Kasumi-1 (cell line): ENCODE measurements around the gene JOSD2.

Source experiments
- DNase-seq, 2 experiments: peaks; one replicate each; lab custom pipeline; 2025; lab: John Stamatoyannopoulos, UW

JOSD2 gene

DNA sequence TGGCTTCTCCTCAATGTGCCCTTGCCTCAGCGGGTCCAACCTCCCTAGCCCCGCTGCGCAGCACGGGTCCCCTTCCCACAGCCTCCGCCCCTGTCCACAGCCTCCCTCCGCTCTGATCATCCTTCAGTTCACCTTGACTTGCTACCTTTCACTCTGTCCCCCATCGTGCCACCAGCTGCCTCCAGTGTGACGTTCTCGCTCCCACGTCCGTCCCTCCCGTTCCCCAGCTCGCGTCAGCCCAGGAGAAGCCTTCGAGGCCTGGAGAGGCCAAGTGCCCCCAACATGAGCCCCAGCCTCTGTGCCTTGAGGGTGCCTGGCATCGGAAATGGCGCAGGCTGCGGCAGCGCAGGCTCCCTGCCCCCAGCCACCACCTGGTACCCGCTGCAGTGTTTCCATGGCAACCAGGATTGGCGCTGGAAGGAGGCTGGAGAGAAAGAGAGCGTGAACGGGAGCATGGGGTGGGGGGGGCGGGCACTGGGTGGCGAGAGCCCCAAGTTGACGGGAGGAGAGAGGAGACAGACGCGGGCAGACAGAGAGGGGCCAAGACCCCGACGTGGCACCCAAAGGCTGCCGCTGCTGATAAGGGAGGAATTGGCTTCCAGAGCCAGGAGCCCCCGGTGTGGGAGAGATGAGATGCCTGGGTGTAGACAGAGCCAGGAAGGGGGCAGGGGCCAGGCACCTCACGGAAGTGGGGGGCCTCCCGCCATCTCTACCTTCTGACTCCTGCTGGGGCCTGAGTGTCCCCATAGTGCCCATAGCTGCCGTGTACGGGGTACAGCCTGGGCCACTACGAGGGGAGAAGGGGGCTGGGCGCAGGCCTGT lies 3.6 kb upstream of the JOSD2 start:
- DNase-seq, result no peak

DNA sequence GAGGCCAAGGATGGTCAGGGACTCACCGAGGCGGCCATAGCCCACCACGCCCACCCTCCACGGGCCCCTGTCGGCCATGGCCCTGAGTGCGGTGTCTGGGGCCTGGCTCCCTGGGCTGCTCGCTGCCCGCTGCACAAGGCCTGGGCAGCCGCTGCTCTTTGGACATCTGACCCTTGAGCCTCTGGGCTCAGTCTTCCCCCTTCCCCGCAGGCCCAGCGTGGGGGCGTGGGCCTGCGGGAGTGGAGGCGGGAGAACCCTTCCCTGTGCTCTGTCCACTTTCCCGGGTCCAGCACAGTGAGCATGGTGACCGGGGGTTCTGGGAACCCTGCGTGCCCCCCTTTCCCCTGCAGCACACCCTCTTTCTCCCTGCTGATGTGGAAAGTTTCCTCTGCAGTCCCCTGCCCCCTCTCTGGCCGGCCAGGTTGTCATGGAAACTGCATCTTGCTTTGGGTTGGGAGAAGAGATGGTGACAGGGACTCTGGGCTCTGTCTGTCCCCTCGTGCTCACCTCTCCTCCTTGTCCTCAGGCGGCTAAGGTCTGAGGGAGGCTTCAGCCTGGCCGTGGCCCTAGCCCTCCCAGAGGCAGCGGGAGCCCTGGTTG lies 2.9 kb upstream of the JOSD2 start, which contains the start of gene ASPDH:
TSS of gene ASPDH (minus strand) at position 168 of the 600 bp plus-strand sequence. CDS start at position 78, 90 bp downstream.
- no peak for DNase-seq

DNA sequence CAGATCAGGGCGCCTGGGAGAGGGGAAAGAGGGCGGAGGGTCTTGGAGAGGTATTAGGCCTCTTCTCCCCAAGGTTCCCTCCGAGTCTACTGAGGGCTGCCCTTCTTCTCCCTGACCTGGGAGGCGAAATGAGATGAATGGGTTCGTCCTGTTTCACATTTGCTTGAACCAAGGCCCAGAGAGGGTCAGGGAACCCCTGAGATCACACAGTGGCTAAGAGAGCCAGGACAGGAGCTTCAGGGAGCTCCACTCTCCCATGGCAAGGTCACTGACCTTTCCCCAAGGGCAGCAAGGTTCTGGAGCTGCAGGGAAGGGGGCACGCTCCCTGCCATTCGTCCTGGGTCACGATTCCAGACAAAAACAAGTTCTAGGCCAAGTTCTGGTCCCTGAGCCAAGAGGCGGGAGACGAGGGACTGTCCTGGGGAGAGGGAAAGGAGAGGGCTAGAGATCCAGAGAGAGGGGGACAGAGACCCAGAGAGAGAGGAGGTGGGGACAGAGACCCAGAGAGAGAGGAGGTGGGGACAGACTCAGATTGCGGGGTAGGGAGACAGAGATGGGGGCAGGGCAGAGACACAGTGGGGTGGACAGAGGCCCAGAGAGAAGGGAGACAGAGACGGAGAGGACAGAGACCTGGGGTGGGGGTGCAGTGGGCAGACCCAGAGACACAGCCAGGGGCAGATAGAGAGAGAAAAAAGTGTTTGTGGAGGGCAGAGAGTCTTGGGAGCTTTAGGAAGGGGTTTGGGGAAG lies 2.2 kb upstream of the JOSD2 start:
- no peak for DNase-seq

DNA sequence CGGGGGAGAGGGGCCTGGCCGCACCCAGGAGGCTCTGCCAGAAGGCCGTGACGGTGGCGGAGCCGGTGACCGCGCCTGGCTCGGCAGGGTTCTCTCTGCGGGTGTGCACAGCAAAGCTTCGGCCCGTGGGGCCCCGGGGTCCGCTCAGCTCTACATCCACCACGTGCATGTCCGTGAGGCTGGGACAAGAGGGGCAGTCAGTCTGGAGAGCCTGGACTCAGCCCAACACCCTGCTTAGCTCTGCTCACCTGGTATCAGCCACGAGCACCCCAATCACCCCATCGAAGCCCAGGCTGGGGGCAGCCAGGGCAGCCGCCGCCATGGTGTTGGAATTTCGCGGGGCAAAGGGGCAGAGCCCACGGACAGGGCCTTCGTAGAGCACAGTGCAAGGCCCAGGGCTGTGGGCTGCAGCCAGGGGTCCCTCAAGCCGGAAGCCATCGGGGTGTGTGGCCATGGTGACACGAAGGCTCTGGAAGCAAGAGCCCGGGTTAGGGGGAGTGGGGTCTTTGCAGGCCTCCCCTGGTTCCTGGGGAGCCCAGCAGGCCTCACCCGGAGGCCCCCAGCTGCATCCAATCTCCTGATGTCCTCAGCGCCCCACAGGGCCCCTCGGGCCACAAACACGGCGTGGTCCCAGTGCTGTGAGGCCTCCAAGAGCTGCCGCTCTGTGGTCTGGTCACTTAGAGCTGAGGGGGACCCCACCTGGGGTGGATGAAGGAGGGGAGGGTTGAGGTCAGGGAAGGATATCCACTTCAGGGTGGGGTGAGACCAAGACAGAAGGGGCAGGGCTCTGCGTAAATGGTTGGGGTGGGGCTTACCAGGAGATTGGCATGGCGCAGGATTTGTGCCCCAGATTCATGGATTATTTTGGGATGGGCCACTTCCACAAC lies 1.4 kb upstream of the JOSD2 start:
- no peak for DNase-seq

DNA sequence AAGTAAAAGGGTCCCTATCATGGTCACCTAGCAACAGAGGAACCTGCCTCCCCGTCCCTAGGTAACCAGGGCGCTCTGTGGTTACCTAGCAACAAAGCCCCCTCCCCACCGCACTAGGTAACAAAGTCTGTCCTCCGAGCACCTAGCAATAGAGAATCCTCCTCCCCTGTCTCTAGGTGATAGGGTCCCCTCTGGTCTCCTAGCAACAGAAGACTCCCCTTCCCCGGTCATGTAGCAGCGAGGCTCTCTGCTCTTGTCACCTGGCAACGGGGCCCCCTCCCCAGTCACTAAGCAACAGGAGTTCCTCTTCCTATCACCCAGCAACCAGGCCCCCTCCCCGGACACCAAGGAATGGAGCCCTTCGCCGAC lies 307 bp downstream of the JOSD2 start:
- DNase-seq, result no peak

DNA sequence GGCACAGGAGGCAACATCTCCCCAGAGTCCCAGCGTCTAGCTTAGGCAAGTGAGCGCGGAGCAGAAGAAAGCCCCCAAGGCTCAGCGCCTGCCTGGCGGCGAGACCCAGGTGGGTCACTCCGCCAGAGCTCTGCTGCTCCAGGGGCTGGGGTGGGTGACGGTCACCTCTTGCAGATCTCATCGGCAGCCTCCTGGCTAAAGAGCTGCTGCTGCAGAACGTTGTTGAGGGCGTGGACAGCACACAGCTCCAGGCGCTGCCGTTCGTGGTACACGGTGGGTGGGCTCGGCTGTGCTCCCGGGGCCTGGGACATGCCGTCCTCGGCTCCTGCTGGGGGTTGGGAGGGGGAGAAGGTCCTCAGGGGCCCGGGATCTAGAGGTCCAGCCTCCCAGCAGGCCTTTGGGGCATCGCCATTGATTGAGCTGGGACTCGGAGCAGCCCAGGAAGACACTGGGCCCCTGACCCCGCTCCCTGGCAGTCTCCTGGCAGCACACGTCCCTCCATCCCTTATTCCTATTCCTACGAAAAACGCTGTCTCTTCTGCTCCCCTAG lies 795 bp downstream of the JOSD2 start:
- DNase-seq, result no peak

DNA sequence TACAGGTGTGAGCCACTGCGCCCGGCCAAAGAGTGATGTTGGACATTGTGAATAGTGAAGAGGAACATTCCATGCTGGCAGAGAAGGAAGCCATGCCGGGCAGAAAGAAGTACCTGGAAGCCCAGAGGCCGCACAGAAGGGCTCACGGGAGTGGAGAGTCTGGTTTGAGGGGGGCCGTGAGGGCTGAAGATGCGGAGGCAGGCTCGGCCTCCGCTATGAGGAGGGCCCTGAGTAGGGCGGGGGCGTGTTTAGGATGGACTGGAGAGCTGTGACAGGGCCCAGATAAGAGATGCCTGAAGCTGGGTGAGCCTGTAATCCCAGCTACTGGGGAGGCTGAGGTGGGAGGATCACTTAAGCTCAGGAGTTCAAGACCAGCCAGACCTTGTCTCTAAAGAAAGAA lies 1.6 kb downstream of the JOSD2 start:
- DNase-seq, result no peak

DNA sequence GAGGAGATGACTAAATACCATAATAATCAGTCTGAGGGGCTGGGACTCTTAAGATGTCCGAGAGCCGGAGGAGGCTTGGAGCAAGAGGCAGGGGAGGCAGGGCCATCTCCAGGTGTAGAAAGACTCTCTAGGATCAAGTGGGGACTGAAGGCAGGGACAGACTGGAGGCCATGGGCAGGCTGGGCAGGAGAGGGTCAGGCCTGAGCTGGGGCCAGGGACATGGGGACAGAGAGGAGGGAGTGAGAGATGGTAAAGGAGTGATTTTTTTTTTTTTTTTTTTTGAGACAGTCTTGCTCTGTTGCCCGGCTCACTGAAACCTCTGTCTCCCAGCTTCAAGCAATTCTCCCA lies 2.2 kb downstream of the JOSD2 start:
- no peak for DNase-seq

DNA sequence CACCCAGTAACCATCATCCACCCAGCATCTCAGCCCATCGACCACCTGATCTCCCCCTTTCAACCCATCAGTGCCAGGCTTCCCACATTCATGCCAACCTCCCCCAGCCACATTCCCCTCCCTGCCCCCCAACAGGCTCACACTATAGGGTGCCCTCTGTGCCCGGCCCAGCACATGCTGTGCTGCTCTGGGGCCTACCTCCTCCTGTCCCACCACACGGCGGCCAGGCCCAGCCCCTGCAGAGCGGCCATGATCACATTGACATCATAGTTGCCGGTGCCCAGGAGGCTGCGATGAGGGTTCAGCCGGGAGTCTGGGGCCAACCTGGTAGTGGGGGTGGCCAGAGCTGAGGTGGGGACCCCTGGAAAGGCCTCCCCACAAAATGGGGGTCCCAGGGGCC lies 3.6 kb downstream of the JOSD2 start:
- DNase-seq, result no peak

DNA sequence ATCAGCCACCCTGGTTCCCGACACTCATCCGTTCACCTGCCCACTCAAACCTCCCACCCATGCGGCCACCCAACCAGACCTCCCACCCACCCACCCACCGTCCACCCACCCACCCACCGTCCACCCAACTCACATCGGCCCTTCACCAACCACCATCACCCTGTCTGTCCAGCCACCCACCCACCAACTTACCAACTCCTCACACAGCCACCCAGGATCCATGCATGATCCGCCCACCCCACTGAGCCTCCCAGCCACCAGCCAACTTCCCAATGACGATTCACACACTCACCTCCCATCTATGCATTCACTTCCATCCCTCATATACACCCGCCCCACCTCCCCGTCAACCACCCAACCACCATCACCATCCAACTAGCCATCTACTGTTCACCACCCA lies 4.3 kb downstream of the JOSD2 start:
- DNase-seq, result no peak

DNA sequence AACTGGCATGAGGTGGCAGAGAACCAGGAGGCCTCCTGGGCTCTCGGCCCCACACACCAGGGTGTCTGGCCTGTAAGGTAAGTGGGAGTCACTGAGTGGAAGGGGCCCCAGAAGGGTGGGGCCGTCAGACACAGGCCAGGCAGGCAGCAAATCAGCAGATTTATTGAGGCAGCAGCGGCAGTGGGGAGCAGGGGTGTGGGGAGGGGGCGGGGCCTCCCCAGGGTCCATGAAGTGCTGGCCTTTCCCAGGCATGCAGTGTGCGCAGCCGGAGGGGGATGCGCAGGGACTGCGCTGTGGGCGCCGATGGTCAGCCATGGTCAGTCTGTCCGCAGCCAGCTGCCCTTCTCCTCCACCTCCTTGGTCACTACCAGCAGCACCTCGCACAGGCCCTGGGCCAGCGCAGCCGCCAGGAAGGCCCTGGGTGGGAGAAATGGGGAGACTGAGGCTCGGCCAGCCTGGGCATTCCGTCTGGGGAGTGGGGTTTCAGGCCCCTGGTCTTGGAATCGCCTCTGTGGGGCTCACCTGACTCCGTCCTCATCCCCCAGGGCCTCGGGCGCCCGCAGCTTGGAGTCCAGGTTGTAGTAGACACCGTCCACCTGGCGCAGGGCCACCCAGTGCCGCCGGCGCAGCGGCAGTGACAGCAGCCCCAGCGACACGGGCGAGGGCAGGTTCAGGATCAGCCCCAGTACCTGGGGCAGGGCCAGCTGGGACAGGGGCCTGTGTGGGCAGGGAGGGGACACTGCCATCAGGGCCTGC lies 5.0 kb downstream of the JOSD2 start:
- no peak for DNase-seq

DNA sequence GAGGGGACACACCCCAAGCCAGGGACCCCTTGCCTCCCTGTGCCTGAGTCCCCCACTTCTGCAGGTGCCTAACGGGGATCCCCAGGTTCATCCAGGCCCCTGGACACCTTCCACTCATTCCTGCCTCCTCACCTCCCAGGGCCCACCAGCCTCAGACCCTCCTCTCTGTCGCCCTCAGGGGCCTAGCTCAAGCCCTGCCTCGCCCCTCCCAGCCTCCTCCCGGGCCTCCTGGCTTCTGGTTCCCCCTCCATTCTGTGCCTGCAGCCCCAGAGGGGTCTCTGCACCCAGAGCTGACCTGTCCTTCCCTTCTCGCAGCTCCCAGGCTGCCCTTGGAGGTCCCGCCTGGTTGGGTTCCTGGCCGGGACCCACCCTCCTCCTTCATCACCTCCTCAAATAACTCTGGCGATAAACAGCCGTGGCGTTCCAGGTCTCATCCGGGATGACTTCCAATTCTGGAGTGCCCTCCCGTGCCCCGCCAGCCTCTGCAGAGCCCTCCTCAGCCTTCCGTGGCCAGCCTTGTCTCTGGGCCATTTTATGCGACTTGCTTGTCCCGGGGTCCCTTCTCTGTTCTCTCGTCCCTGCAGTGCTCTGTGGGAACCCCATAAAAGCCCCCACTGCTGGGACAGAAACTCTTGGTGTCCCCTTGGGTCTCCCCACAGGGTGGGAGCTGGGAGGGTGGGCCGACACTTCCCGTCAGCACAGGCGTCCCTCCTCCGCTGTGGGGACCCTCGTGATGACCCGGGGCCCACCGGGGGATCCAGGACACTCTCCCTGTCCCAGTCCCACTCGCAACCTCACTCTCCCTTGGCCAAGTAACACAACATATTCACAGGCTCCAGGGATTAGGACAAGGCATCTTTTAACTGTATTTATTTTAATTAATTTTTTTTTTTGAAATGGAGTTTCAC lies 9.2 kb downstream of the JOSD2 start:
- no peak for DNase-seq

DNA sequence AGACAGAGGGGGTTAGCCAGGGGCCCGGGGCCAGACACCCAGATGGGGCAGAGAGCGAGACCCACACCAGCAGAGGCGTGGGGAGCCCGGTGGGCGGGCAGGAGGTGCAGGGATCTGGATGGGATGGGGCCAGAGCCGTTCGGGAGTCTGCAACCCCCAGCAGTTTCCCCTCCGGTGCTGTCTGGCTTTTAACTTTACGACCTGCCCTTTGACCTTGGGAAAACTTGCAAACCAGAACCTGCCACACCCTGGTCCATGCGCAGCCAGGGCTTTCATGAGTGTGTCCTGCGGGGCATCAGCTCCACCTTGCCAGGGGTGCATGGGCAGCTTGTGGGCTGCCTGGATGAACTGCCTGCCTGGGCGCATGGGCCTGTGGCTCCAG lies 9.8 kb downstream of the JOSD2 start:
- no peak for DNase-seq

DNA sequence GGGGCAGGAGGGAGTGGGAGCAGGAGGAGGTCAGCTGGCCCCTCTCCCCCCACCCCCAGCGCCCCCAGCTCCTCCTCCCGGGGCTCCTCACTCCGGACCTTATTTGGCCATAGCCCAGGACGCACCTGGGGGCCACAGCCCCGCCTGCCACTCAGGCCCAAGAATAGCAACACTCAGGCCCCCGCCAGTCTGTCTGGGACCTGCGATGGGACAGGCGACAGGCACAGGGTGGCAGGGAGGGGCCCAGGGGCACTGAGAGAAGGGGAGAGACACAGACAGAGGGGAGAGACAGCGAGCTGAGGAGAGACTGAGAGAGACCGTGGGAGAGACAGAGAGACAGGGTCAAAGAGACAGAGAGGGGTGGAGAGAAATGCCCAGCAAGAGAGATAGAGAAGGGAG lies 10.2 kb downstream of the JOSD2 start:
- no peak for DNase-seq

DNA sequence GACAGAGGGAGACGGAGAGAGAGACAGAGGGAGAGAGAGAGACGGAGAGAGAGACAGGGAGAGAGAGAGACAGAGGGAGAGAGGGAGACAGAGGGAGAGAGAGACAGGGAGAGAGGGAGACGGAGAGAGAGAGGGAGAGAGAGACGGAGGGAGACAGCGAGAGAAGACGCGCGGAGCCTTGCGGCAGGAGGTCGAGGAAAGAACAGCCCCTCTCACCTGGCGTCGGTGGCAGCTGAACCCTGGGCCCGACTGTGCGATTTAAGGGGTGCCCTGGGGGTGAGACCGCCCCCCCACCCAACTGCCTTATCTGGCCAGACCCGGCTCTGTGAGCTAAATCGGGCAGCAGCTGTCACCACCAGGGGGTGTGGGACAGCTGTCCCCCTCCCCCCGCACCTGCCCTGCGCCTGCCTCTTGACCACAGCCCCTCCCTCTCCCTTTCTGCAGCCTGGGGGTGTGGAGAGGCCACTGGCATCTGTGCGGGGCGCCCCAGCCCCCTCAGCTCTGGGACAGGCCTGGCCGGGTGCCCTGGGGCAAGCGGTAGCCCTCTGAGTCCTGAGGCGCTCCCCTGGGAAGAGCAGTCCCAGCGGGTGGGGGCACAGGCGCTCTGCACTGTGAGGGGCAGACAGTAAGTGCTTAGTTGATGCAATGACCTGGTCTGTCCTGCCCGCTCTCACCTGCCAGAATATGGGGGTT lies 10.8 kb downstream of the JOSD2 start:
- no peak for DNase-seq

DNA sequence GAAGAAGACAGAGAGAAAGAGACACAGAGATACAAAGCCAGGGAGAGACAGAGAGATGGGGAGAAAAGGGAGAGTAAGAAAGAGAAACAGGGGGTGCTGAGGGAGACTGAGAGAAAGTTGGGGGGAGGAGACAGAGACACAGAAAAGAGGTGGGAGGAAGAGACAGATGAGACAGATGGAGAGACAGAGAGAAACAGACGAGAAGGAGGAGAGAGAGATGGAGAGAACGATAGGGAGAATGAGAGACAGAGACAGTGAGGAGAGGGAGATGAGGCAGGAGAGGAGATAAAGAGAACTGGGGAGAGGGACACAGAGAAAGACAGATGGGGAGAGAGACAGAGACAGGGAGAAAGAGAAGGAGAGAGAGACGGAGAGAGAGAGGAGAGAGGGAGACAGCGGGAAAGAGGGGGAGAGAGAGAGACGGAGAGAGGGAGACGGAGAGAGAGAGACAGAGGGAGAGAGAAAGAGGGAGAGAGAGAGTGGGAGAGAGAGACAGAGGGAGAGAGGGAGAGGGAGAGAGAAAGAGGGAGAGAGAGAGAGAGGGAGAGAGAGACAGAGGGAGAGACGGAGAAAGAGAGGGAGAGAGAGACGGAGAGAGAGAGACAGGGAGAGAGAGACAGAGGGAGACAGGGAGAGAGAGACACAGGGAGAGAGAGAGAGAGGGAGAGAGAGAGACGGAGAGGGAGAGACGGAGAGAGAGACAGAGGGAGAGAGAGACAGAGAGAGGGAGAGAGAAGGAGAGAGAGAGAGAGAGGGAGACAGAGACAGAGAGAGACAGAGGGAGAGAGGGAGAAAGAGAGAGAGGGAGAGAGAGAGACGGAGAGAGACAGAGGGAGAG lies 12.6 kb downstream of the JOSD2 start:
- DNase-seq, result no peak

DNA sequence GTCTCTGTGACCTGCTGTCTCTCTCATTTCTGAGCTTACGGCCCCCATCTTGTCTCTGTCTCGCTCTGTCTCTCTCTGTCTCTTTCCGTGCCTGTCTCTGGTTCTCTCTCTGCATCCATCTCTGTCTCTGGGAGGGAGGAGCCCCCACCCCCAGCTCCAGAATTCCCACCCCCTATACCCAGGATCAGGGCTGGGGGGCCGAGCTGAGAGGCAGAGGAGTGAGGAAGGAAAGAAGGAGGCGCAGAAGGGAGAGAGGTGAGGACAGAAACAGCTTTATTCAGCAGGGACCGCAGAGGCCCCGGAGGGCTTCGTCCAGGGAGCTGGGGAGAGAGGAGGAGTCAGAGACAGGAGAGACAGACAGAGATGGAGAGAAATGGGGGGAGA lies 14.0 kb downstream of the JOSD2 start:
- DNase-seq, result no peak

DNA sequence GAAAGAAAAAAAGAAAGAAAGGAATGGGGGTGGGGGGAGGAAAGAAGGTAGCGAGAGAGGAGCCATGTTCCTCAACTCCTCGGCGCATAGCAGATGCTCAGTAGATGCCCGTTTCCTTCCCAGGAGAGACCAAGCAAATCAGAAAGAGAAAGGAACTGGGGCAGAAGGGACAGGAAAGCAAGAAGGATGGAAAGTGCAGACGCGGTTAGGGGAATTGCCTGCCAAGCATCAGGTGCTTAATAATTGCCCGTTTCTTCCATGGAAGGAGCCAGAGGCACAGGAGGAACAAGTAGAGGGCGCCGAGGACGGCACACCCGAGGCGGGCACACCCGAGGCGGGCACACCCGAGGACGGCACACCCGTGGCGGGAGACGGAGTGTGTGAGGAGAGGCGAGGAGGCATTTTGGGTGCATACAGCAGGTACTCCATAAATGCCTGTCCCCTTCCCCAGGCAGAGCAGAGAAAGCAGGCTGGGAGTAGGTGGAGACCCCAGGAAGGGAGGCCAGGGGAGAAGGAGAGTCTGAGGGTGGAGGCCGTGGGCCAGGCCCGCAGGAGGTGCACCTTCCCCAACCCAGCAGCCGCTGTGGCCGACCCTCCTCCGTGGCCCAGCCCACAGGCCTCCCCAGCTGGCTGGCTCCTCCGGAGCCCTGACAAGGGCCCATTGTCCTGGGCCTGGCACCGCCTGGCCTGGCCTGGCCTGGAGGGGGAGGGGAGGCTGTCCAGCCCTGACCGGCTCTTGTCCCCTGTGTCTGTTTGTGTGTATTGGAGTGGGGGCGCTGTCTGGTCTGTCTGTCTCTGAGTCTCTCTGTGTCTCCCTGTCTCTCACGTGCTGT lies 14.6 kb downstream of the JOSD2 start:
- DNase-seq, result no peak
